Uterine smooth muscle cell (primary cell): ENCODE results near the gene RAB40AL. TPM values are rescaled to one million over a fixed set of nuclear protein-coding genes. Genes with fewer than 3 reads are reported as not detected.

Experiments used
- total RNA-seq: library from RNA; depleted of rRNA; stranded (reverse); fragments of >200 nt; gene quantifications from 2 replicates; pipeline ENCODE4 v1.2.3, GENCODE V29; 2014

The RAB40AL gene
- 0.22 and 0.37 TPM in 2 replicates for total RNA-seq

GRCh38 chrX:102936972-102937371 lies at the start of gene RAB40AL:
TSS of gene RAB40AL (plus strand) at chrX:102937272. CDS start at chrX:102937319, 47 bp downstream.

Other genes starting within 250 kb of the RAB40AL start
- 41.1 and 42.2 TPM in 2 replicates for gene GPRASP2, start 224.8 kb upstream of the RAB40AL start, total RNA-seq
- 8.6 and 12.0 TPM in 2 replicates for gene GPRASP3, start 216.5 kb upstream of the RAB40AL start, total RNA-seq
- 3.1 and 4.4 TPM in 2 replicates for gene BEX1, start 126.9 kb downstream of the RAB40AL start, total RNA-seq
- gene NXF3, start 155.9 kb downstream of the RAB40AL start, total RNA-seq, result not detected in 2 replicates